ENCODE results near the gene LDLRAD3. TPM values are rescaled to one million over a fixed set of nuclear protein-coding genes. Genes with fewer than 3 reads are reported as not detected.

LDLRAD3 gene
- total RNA-seq, 1 experiment from 2014 or later: 11.0 TPM

DNA sequence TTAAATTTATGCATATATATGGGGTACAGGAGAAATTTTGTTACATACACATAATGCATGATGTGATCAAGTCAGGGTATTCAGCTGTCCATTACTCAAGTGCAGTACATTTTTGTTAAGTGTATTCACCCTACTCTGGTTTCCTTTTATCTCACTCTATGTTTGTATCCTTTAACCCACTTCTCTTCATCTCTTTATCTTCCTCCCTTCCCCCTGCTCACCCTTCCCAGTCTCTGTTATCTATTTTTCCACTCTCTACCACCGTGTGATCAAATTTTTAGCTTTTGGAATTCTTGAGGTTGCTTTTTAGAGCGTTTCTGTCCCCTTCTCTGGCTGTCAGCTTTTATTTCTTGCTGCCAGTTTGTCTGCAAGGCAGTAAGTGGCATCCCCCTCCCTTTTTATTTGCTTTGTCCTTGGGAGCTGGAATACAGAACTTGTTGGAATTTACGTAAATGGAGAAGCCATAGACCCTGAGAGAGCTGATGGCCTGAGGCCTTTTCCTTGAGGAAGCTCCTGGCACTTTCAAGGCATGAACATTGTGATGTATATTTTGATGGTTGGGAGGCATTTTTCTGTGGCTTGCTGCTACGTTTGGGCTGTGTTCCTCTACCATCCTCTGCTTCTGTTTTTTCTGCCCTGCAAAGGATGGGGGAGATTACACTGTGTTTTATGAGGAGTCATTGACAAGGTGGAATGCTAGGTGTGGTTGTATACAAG, 148.6 kb downstream of the LDLRAD3 start:
- no peak for DNase-seq (ENCODE audit: extremely low read depth, low read depth)

DNA sequence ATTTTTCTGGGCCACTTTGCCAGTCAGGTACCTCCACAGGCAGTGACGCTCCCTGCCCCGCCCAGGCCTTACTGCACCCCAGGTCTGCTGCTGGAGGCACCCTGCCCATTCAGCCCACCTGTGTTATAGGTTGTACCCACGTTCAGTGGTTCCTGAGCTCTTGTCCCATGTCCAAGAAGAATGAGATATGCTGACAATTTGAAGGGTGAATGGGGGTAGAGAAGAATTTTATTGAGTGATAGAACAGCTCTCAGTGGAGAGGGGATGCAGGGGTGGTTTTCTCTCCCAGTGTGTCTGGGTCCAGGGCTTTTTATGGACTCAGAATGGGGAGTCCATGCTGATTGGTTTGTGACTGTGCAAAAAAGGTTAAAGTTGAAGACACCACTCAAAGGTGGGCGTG, 149.7 kb downstream of the LDLRAD3 start:
- DNase-seq (ENCODE audit: extremely low read depth, low read depth): no peak

DNA sequence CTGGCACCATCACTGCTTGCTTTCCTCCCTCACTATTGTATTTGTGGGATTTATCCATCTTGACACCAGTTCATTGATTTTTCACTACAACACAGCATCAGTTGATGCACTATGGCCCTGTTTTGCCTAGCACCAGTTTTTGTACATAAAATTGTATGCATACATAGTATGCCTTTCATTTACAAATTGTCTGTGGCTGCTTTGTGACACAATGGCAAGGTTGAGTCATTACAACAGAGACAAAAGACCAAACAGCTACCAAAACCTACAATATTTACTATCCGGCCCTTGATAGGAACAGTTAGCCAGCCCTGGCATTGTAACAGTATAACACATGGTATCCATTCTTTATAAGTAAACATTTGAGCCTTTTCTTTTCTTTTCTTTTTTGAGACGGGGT, 150.3 kb downstream of the LDLRAD3 start:
- no peak for DNase-seq (ENCODE audit: extremely low read depth, low read depth)

DNA sequence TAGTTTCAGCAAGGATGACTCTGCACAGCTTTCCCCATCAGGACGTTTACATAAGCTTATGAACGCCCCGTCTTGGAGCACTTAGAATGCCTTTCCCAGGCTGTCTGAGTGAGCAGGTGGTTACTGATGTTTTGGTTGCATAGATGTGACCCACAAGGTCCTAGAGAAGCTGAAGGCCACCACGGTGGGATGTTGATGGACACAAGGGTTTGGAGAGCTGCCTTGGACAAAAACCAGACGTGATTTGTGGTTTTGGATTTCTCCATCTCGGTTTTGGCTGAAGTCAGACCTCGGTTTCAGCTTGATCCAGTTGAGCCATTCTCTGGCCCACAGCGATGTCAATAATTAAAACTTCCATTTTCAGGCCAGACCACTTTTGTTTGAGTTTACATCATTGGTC, 151.9 kb downstream of the LDLRAD3 start:
- no peak for DNase-seq (ENCODE audit: extremely low read depth, low read depth)

DNA sequence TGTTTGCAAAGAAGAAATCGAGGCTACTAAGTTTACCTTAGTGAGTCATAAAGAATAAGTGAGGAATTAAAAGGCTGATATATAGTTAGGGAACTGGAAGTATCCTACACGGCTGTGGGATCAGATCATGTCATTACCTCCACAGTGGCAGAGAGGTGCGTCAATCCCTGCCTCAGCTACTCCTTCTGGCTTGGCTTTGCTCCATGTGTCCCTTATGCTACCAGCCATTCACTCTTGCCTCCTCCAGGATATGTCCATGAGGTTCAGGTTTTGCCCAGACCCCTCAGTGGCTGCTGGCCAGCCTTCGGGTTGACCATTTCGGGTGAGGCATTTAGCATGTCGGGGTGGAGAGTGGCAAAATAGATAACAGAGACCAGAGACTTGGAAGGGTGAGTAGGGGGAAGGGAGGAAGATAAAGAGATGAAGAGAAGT, 153.4 kb downstream of the LDLRAD3 start:
- no peak for DNase-seq (ENCODE audit: extremely low read depth, low read depth)

DNA sequence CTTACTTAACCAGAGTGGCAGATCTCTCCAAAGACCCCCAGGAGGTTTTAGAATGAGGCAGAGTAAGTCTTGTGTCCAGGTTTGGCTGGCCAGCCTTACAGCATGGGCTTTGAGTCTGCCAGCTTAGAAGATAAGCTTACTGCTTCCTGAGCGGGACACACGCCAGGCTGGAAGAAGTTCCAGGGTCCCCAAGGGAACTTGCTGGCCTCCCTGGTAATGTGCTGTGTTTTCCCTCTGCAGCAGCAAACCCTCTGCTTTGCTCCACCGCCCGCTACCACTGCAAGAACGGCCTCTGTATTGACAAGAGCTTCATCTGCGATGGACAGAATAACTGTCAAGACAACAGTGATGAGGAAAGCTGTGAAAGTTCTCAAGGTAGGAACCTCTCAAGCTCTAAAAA, 154.2 kb downstream of the LDLRAD3 start:
- no peak for DNase-seq (ENCODE audit: extremely low read depth, low read depth)

DNA sequence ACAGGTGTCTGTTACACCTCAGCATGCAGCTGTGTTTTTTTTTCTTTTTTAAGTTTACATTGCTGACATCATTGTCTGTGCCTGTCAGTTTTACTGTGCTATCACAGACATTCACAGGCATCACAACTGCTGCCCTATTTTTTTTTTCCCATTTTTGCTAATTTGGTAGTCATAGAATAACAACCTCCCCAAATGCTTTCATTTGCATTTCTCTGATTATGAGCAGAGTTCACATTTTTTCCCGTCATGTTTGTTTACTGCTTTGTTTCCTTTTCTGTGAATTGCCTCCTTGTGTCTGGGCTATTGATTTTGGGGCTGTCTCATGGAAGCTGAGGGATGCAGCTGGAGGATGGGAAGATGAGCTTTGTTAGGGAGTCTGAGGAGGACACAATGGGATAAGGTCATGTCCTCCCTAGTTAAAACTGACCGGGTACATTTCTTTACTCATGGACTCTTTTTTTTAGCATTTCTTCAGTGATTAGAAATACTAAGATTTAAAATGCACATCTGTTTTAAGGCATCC, 155.1 kb downstream of the LDLRAD3 start:
- no peak for DNase-seq (ENCODE audit: extremely low read depth, low read depth)

DNA sequence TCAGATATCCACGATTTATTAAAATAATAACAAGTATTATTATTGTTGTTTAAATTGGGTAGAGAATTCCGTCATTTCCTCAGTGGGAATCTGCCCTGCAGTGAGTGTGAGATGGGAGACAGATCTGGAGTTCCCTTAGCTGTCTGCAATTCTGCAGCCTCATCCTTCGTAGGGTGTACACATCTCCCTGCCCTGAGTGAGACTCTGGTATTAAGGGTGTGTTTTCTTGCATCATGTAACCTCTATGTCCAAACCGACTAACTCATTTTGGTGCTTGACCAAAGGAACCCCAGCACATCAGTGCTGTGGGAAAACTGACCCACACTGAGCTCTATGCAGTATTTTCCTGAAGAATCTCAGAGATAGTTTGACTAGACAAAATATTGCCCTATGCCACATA, 157.6 kb downstream of the LDLRAD3 start:
- DNase-seq (ENCODE audit: extremely low read depth, low read depth): no peak

DNA sequence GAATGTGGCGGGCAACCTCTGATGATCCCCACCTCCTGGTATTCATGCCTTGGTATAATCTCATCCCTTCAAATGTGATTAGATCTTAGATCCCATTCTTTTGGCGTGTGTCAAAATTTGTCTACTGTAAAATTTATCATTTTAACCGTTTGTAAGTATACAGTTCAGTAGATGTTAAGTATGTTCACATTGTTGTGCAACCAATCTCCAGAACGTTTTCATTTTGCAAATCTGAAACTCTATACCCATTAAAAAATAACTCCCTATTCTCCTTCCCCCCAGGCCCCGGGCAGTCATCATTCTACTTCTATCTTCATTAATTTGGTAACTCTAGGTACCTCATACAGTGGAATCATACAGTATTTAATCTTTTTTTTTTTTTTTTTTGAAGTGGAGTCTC, 159.0 kb downstream of the LDLRAD3 start:
- DNase-seq (ENCODE audit: extremely low read depth, low read depth): no peak

DNA sequence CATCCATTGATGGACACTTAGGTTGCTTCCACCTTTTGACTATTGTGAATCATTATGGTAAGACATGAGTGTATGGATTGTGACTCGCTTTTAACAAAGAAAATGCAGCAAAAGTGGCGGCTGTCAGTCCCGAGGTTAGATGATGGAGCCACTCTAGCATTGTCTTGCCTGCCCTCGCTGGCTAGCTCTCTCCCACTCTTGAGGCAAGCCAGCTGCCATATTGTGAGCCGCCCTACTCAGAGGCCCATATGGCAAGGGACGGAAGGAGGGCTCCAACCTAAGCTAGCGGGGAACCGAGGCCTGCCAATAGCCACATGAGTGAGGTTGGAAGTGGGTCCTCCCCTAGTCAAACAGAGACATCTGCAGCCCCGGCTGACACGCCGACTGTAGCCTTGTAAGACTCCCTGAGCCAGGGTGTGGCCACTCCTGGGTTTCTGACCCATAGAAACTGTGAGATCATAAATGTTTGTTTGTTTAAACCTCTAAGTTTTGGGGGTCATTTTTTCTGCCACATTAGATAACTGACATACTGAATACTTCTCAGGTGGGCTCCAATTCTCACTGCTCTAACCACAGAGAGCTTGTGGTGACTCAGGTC, 160.2 kb downstream of the LDLRAD3 start:
- DNase-seq (ENCODE audit: extremely low read depth, low read depth): no peak

DNA sequence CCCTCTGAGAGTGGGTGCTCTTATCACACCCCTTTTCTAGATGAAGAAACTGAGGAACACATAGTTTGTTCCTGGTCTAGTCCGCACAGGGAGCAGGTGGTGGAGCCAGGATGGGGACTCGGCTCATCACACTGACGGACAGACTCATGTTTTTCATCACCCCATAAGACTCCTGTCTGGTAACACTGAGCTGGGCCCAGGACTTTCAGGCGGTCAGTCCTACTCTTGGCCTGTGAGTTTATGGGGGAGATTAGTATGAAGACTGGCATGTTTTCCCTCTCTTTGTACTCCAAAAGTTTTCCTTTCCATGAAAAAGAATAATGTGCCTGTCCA, 160.8 kb downstream of the LDLRAD3 start:
- no peak for DNase-seq (ENCODE audit: extremely low read depth, low read depth)

DNA sequence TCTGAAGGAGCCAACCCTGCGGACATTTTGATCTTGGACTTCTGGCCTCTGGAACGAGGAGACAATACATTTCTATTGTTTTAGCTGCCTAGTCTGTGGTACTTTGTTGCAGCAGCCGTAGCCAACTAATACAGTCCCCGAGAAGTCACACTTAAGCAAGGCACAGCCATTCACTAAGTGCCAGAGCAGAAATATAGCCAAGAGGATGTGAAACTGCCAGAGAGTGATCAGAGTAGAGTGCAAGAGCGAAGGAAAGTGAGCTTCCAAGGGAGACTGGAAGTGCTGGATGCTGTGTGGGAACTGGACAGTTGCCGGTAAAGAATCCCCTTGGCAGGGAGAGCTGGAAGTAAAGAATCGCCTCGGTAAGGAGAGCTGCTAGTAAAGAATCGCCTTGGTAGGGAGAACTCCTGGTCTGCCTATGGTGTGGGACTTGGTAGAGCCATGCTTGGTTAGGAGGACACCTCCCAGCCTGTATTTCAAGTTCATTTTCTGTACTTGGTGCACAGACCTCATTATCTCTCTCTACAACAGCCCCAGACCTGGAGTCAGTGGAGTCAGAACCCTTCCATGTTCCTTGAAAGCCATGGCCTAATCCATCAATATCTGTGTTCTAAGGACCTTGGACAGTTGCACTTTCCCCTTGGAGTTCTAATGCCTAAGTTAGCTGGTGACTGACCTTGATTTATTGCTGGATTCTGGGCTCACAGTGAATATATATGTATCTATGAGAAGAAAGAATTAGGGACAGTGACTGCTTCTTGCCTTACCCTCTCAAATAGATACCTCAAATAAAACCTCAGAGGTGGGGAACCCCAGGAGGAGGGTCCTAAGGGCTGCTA, 162.1 kb downstream of the LDLRAD3 start:
- DNase-seq (ENCODE audit: extremely low read depth, low read depth): no peak

DNA sequence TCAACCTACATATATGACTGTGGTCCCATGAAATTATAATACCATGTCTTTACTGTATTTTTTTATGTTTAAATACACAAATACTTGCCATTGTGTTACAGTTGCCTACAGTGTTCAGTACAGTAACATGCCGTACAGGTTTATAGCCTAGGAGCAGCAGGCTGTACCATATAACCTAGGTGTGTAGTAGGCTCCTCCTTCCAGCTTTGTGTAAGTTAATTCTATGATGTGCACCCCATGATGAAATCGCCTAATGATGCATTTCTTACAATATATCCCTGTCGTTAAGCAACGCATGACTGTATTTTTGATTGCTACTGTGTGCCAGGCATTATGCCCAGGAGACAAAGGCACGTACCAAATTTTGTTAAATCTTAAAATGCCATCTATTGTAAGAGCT, 163.7 kb downstream of the LDLRAD3 start:
- no peak for DNase-seq (ENCODE audit: extremely low read depth, low read depth)

DNA sequence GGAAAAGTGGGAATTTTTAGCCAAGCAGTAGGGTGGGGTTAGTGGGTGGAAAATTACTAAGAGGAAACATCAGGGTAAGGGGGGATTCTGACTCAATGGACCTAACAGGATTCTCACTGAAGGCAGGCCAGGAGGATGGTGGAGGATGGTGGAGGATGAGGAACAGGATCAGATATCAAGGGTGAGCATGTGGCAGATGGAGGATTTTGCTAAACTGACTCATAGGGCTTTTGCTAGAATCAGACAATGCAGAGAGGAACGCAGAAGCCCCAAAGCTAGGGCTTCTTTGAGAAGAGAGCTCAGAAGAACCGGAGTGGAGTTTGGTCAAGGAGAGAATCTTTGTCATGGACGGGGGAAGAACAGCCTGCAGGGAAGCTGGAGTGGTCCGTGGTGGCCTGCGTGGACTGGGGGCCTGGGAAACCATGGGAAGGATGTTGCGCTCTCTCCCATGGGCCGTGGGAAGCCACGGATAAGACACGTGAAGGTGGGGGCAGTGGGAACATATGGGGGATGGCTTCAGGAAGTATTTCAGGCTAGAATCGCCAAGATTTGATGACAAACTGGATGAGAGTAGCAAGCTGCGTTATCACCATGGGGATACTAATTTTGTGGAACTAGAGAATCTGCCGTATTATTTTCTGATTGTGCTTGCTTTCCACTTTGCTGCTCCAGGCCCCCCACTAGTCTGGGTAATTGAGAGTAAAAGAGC, 165.2 kb downstream of the LDLRAD3 start:
- no peak for DNase-seq (ENCODE audit: extremely low read depth, low read depth)

DNA sequence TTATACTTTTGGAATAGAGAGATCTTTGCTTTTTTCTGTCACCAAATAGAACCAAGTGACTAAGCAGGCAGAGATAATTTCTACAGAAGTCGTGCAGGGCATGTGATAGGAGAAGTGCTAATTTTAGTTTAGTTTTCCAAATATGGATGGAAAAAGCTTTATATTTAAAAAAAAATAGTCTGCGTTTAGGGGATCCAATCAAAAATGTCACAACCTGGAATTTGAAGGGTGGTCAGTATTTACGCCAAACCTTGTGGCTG, 165.7 kb downstream of the LDLRAD3 start:
- no peak for DNase-seq (ENCODE audit: extremely low read depth, low read depth)

DNA sequence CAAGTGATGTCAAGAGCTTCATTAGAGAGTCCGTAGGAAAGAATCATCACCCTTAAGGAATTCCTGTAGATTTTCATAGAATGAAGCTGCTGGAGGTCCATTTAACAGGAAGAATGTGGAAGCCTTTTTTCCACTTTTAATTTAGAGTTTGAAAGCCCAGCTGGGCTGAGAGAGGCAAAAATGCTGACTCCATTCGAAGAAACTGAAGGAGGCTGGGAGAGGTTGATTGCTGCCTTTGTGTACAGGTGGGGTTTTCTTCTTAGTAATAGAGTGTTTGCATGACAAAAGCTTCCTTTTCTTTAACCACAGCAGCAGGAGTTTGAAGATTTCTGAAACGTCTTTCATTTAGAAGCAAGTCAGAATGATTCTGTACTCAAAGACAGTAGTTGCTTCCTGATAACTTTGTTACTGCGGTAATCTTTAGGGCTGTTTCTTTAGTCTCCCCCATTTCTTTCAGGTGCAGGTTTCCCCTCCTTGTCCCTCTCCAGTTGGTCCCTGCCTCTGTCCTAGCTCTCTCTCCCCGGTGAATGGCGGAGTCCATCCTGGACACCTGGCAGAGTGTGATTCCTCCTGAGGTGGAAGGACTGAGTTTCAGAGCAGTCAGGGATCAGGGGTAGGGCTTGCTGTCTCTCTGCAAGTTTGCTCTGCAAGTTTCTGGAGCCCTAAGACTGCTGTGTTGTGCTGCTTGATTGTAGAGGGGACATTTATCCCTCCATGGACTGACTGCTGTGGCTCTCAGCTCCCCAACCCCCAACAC, 166.2 kb downstream of the LDLRAD3 start:
- DNase-seq (ENCODE audit: extremely low read depth, low read depth): no peak

DNA sequence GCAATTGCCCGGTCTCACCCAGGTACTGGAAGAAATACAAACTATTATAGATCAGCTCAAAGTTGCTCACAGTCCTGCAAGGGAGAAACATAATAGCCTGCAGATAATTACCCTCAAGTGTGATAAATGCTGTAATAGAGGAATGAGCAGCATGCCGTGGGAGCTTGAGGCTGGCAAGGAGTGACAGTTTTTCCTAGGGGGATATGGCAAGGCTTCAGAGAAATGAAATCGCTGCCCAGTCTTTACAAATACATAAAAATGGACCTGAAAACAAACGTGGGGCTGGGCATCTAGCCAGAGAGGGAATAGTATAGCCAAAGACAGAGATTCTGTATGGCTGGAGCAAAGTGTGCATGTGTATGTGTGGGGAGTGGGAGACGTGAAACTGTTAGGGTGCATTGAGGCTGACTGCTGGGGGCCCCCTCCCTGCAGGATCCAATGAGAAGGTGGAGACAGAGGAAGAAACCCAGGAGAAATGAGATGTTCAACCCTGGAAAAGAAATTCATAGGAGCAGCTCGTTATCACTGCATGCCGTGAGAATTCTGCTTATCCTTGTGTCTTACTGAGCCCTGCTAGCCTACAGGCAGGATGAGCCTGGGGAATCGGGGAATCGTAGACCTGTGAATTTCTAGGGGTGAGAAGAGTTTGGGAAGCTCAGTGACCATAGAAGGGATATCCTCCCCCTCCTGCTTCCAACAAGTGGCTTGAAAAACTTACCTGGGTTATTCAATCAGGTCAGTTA, 167.0 kb downstream of the LDLRAD3 start:
- DNase-seq (ENCODE audit: extremely low read depth, low read depth): no peak

DNA sequence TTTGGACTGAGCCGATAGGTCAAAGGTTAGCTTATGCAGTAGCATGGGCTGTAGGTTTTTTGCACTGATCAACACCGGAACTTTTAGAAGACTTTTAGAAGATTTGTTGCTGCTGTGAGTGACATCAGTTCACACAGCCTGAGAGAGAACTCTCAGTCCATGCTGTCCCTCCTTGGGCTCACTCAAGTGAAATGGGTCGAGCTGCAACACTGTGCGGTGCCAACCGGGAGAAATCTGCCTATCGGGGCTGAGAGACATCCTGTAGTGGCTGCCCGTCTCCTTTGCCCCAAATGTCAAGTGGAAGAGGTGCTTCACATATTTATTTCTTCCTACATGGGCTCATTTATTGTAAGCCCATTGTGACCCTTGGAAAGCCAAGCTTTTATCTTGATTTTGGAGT, 170.2 kb downstream of the LDLRAD3 start:
- no peak for DNase-seq (ENCODE audit: extremely low read depth, low read depth)

DNA sequence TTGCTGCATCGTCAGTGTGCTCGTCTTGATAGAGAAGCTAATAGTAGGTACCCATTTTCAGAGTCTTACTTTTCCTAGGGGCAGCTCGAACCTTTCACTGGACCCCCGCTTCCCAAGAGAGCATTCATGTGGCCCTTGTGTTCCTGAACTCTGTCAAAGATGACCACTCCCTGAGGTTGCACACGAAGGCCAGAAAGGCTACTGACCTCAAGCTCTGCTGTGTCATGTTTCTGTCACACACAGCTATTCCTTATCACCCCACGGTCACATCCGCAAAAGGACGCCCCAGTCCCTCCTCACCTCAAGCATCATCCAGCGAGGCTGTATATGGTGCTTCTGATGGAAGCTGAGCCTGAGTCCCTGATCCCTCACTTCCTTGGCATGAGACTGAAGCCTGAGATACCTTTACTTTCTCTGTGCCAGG, 171.5 kb downstream of the LDLRAD3 start:
- DNase-seq (ENCODE audit: extremely low read depth, low read depth): no peak

DNA sequence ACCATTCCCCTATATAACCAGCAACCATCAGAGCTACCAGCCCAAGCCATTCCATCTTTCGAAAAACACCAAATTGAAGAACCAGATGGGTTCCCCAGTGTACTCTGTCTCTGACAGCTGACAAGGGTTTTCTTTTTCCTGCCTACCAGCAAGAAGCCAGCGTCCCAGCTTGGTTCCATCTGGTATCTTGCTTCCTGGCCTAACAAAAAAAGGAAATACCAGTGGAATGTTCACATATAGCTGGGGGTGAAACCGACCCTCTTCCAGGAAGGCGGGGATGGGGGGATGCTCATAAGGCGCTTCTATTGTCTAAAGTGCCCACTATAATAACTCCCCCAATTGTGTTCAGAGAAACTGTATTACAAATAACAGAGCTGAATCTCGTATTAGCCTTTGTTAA, 172.3 kb downstream of the LDLRAD3 start:
- DNase-seq (ENCODE audit: extremely low read depth, low read depth): no peak

Measured in NCI-H460 (cell line).